ENCODE measurements around the gene TTLL11. TPM values are rescaled to one million over a fixed set of nuclear protein-coding genes. Genes with fewer than 3 reads are reported as not detected.

Gene TTLL11
- total and polyA plus RNA-seq, 2 experiments from 2014 or later = 0.57 to 1.4 TPM

DNA sequence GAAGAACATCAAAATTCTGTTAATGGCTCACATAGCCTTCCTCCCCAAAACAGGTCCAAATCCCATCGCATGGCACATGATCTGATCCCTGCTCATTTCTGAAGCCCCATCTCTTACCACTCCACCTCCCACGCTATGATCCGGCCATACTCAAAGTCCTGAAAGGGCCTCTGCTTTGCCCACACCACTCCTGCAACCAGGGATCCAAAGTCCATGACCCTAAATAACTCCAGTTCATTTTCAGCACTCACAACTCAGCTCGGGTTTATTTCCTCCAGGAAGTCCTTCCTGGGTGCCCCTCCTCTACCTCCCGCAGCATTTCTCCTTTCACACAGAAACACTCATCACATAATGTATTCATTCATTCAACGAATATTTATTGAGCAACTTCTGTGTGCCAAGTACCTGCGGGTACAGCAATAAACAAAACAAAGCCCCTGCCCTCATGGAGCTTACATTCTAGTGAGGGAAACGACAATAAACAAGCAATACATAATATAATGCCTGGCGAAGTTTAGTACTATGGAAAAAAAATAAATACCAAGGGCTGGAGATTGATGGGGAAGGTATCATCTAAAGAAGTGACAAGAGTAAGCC, 2.7 kb downstream of the TTLL11 start:
- Histone ChIP-seq H3K9me2 (ENCODE audit: insufficient read depth) (no peaks in the 10 kb centered on the region), H3K79me2 (replicated peaks; ENCODE audit: insufficient read depth) (no peaks in the 10 kb centered on the region), H4K20me1 (replicated peaks; ENCODE audit: insufficient read depth) (peaks cover 4% of the 10 kb centered on the region), H3F3A (replicated peaks; ENCODE audit: low read depth) (no peaks in the 10 kb centered on the region), H3K27me3 (ENCODE audit: insufficient read depth) (peaks cover 26% of the 10 kb centered on the region), H3K27ac (ENCODE audit: low read depth) (no peak overlapping the region), H3K36me3 (ENCODE audit: insufficient read depth) (no peaks in the 10 kb centered on the region), H2AFZ (no peak overlapping the region), H3K4me2 (no peak overlapping the region), H3K4me3 (no peak overlapping the region), H3K4me1 (ENCODE audit: insufficient read depth) (no peaks in the 10 kb centered on the region)
- Mint-ChIP-seq H3K36me3 (ENCODE audit: low read depth) (no peaks in the 10 kb centered on the region; the same call in 2 of the 3 replicates), H3K9me3 (no peaks in the 10 kb centered on the region; the same call in 2 of the 3 replicates), H3K4me3 (no peak overlapping the region), H3K27ac (no peak overlapping the region), H3K4me1 (peaks cover 9% of the 10 kb centered on the region), H3K27me3 (ENCODE audit: insufficient read depth, low read depth, poor library complexity) (peaks cover 7% of the 10 kb centered on the region)
- ATAC-seq (no peak), DNase-seq (ENCODE audit: low spot score) (no peak)
- TF ChIP-seq EZH2phosphoT487 (IDR thresholded peaks at IDR 0.05; ENCODE audit: unreplicated experiment) = no peak

DNA sequence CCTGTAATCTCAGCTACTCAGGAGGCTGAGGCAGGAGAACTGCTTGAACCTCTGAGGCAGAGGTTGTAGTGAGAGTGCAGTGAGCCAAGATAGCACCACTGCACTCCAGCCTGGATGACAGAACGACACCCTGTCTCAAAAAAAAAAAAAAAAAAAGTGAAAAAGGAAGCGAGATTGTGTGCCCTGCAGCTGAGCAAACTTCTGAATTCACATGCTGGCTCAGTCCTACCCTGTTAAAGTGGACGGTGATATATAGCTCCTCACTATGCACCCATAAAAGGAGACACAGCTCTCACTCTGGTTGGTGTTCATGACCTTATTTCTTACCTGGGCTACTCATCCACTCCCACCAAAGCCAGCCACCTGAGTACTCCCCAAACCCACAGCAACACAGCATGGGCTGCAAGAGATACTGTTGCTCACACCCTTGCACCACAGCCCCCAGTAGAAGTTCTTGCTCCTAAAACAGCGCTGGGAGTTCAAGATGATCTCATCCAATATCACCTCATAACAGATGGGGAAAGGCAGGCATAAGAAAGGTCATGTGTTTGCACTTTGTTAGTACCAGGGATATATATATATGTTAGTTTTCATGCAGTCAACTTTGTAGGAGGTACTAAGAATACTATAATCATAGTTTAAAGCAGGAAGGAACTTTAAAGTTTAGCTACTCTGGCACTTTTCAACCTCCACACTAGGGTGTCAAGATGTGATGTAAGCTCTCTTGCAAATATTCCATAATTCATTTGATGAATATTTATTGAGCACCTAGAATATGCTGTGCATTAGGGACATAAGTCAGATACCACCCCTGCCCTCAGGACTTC, 4.0 kb downstream of the TTLL11 start:
- Histone ChIP-seq H3K27ac (ENCODE audit: low read depth) (no peak overlapping the region), H3K36me3 (ENCODE audit: insufficient read depth) (no peaks in the 10 kb centered on the region), H4K20me1 (replicated peaks; ENCODE audit: insufficient read depth) (peaks cover 4% of the 10 kb centered on the region), H3F3A (replicated peaks; ENCODE audit: low read depth) (no peaks in the 10 kb centered on the region), H3K4me1 (ENCODE audit: insufficient read depth) (no peaks in the 10 kb centered on the region; the same call in 1 of the 2 replicates), H3K79me2 (replicated peaks; ENCODE audit: insufficient read depth) (no peaks in the 10 kb centered on the region), H3K27me3 (ENCODE audit: insufficient read depth) (peaks cover 22% of the 10 kb centered on the region), H3K4me3 (no peak overlapping the region), H2AFZ (no peak overlapping the region), H3K4me2 (no peak overlapping the region), H3K9me2 (ENCODE audit: insufficient read depth) (no peaks in the 10 kb centered on the region)
- H3K9me3 Mint-ChIP-seq = no peaks in the 10 kb centered on the region; the same call in 2 of the 3 replicates
- H3K27me3 Mint-ChIP-seq (ENCODE audit: insufficient read depth, low read depth, poor library complexity) = peaks cover 7% of the 10 kb centered on the region
- ATAC-seq (no peak), DNase-seq (ENCODE audit: low spot score) (no peak)
- TF ChIP-seq, protein P1, sequence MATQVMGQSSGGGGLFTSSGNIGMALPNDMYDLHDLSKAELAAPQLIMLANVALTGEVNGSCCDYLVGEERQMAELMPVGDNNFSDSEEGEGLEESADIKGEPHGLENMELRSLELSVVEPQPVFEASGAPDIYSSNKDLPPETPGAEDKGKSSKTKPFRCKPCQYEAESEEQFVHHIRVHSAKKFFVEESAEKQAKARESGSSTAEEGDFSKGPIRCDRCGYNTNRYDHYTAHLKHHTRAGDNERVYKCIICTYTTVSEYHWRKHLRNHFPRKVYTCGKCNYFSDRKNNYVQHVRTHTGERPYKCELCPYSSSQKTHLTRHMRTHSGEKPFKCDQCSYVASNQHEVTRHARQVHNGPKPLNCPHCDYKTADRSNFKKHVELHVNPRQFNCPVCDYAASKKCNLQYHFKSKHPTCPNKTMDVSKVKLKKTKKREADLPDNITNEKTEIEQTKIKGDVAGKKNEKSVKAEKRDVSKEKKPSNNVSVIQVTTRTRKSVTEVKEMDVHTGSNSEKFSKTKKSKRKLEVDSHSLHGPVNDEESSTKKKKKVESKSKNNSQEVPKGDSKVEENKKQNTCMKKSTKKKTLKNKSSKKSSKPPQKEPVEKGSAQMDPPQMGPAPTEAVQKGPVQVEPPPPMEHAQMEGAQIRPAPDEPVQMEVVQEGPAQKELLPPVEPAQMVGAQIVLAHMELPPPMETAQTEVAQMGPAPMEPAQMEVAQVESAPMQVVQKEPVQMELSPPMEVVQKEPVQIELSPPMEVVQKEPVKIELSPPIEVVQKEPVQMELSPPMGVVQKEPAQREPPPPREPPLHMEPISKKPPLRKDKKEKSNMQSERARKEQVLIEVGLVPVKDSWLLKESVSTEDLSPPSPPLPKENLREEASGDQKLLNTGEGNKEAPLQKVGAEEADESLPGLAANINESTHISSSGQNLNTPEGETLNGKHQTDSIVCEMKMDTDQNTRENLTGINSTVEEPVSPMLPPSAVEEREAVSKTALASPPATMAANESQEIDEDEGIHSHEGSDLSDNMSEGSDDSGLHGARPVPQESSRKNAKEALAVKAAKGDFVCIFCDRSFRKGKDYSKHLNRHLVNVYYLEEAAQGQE (IDR thresholded peaks at IDR 0.05; ENCODE audit: unreplicated experiment) = no peak
- H3K36me3 Mint-ChIP-seq (ENCODE audit: low read depth) = no peaks in the 10 kb centered on the region; the same call in 2 of the 3 replicates
- no peak overlapping the region for H3K27ac Mint-ChIP-seq
- H3K4me3 Mint-ChIP-seq = no peak overlapping the region
- H3K4me1 Mint-ChIP-seq = peaks cover 6% of the 10 kb centered on the region; the same call in 2 of the 3 replicates
